Mononuclear cell (primary cell): ENCODE results near the gene PGRMC2. TPM values are rescaled to one million over a fixed set of nuclear protein-coding genes. Genes with fewer than 3 reads are reported as not detected.

ENCODE experiments used
- H3K27me3 ChIP-seq: 2 replicates; pipeline ENCODE4 v1.6.0; 2011; ENCODE audit warnings: low read length, control low read depth; ENCODE audit not compliant: insufficient read depth
- H3K4me1 ChIP-seq: 2 replicates; pipeline ENCODE4 v1.5.1; 2011; ENCODE audit warnings: mild to moderate bottlenecking, low read length, control low read depth; ENCODE audit not compliant: insufficient read depth
- H3K4me3 ChIP-seq: 2 replicates; pipeline ENCODE4 v1.5.1; 2011; ENCODE audit warnings: mild to moderate bottlenecking, low read length, moderate library complexity
- H3K9me3 ChIP-seq: 2 replicates; pipeline ENCODE4 v1.5.1; 2011; ENCODE audit warnings: low read depth, mild to moderate bottlenecking, control low read depth, low read length
- total RNA-seq: library from RNA; depleted of rRNA; stranded (reverse); fragments of >200 nt; gene quantifications from one replicate; pipeline ENCODE4 v1.2.3, GENCODE V29; 2012

Gene PGRMC2
- total RNA-seq, 1 donor: 17.8 TPM

DNA sequence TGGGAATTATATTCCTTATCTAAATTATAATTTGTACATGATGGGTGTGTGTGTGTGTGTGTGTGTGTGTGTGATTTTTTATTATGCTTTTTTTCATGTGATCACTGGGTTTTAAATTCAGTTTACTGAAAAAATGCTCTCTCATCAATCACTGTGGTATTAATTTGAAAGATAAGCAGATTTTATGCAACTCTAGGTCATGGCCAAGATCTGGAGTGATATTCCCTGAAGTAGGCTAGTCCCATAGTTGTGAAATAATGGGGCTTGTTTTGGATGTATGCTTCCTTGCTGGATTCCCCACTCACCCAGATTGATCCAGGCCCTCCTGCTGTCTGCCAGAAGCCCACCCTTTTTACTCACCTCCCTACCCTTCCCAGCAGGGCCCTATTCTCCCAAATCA, 22.0 kb upstream of the PGRMC2 start:
- Histone ChIP-seq H3K4me1 (no peaks in the 10 kb centered on the region), H3K9me3 (no peaks in the 10 kb centered on the region), H3K4me3 (no peak overlapping the region), H3K27me3 (no peaks in the 10 kb centered on the region)

DNA sequence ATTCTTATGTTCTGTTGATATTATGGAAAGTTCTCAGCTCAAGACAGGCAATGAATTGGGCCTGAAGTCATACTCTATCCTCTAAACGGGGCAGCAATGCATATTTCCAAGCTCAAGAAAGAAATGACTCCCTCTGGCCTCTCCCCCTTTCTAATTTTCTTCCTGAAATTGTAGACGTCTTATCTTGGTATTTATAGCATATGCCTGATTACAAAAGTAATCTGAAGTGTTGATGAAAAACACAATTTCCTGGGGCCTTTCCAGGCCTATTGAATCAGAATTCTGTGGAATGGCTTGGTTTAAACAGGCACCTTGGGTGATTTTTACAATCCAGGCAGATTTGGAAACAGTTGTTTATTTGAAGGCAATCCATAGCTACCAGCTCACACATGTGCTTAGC, 21.4 kb upstream of the PGRMC2 start:
- Histone ChIP-seq H3K4me3 (no peak overlapping the region), H3K9me3 (no peaks in the 10 kb centered on the region), H3K4me1 (no peaks in the 10 kb centered on the region), H3K27me3 (no peaks in the 10 kb centered on the region)

DNA sequence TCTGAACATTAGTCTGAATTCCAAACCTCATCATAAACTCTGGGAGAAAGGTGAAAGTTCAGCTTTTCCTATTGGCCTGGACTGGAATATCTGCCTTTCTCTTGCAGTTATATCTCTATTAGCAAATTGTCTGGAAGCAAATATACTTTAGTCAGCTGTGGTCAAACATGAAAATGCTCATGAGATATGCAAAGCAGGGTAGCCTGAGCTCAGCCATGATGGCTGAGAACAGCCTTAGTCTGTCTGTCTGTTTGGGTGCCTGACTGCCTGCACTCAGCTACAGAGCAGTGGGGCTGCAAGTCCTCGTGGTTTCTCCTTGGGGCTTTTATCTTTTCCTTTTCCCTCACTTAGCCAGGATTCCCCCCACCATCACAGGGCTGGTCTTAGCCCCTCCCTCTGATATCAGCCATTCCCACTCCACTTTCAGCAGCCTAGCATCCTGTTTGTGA, 19.5 kb upstream of the PGRMC2 start:
- Histone ChIP-seq H3K4me1 (no peaks in the 10 kb centered on the region), H3K4me3 (no peak overlapping the region), H3K27me3 (no peaks in the 10 kb centered on the region), H3K9me3 (no peaks in the 10 kb centered on the region)

DNA sequence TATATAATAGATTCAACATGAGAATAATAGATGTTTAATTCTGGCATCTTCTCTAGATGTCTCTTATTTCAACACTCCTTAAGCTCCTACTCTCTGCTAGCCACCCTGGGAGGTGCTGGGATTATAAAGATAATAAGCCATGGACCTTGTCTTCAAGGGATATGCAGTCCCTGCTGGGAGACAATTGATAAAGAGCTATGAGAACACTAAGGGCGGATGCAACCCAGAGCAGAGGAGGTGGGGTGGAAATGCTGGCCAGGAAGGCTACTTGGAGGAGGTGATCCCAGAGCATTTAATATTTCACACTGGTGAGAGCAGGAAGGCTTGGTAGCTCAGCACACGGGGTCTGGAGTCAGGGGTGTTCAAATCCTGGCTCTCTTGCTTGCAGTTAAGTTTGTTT, 18.3 kb upstream of the PGRMC2 start:
- Histone ChIP-seq H3K9me3 (no peaks in the 10 kb centered on the region), H3K4me1 (no peaks in the 10 kb centered on the region), H3K4me3 (no peak overlapping the region)

DNA sequence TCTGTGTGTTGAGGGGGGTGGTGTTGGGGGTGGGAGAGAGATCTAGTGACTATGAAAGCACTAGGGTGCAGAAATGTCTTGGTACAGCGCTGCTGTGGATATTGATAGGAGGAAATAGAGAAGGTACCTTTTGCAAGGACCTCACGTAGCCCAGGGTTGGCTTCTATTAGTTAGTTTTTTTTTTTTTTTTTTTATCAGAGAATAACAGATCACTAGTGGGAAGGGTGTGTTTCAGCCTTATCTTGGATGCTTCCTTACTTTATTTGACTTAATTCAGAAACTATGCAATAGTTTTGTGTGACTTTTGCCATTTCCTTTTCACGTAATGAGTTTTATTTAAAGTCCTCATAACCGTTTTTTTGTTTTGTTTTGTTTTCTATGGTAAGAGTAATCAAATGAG, 16.4 kb upstream of the PGRMC2 start:
- Histone ChIP-seq H3K9me3 (no peaks in the 10 kb centered on the region), H3K4me1 (no peaks in the 10 kb centered on the region), H3K4me3 (no peak overlapping the region), H3K27me3 (no peaks in the 10 kb centered on the region)

More for the DNA sequence above, 18.3 kb upstream of the PGRMC2 start:
- no peaks in the 10 kb centered on the region for H3K27me3 ChIP-seq

DNA sequence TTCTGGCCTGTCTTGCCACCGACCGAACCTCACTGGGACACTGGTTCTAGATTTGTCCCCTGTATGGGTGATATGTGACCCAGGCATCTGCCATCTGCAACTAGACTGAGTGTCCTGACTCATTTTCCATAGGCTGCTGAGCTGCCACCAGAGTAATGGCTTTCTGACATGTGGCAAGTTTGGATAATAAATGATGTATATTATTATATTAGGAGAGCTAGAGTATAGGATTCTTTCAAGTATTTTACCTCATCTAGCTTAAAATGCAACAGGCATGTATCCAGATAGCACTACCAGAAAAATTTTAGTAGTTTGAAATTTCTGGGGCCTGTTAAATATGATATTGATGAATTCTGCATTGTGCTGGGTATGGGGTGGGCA, 15.8 kb upstream of the PGRMC2 start:
- H3K27me3 ChIP-seq: no peaks in the 10 kb centered on the region
- no peaks in the 10 kb centered on the region for H3K9me3 ChIP-seq
- no peak overlapping the region for H3K4me3 ChIP-seq
- no peaks in the 10 kb centered on the region for H3K4me1 ChIP-seq

DNA sequence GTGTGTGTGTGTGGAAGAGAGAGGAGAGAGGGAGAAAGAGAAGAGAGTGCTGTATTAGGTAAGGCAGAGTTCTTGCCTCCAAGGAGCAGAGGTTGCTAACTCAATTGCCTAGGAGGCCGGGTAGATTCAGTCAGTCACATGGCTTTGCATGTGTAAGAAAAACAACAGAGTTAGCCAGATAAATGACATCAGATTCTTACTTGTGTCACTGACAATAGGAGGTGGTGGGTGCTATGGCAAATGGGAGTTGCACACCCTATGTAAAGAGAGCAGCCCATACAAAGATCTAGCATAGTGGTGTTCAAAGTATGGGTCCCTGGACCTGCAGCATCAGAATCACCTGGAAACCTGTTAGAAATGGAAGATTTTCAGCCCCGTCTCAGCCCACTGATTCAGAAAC, 14.4 kb upstream of the PGRMC2 start:
- Histone ChIP-seq H3K9me3 (no peaks in the 10 kb centered on the region), H3K27me3 (no peaks in the 10 kb centered on the region), H3K4me3 (no peak overlapping the region), H3K4me1 (no peaks in the 10 kb centered on the region)

DNA sequence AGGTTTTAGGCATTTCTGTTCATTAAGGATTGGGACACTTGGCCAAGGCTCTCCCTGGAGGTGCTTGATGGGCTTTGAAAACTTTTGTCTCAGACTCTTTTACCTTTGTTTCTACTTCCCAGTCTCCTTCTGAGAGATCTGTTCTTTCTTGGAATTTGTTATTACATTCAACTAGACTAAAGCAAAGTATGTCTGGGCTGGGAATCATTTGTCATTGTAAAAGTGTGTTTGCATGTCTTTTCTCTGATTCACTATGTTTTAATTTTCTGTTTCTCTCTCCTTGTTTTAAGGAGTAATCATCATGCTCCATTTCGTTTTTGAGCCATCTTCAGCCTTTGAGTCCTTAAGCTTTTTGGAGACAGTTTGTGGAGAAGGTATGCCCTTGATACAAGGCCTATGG, 12.2 kb upstream of the PGRMC2 start:
- H3K4me3 ChIP-seq: no peak overlapping the region
- H3K27me3 ChIP-seq: no peaks in the 10 kb centered on the region
- no peaks in the 10 kb centered on the region for H3K4me1 ChIP-seq
- no peaks in the 10 kb centered on the region for H3K9me3 ChIP-seq

DNA sequence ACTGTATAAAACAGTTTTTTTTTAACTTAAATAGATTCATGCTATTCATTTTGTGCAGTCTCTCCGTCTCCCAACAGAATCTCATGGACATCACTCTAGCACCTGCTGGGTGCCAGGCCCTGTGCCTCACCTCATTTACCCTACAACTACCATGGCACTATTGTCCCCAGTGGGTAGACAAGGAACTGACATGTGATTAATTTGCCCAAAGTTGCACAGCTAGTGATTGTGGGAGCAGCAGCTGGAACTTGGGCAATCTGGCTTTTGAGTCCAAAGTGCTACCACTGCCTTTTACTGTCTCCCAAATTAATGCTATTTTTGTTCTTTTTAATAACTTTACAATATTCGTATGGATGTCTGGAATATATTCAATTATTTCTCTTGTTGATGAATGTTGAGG, 11.2 kb upstream of the PGRMC2 start:
- Histone ChIP-seq H3K27me3 (no peaks in the 10 kb centered on the region), H3K4me3 (no peak overlapping the region), H3K9me3 (no peaks in the 10 kb centered on the region), H3K4me1 (no peaks in the 10 kb centered on the region)

DNA sequence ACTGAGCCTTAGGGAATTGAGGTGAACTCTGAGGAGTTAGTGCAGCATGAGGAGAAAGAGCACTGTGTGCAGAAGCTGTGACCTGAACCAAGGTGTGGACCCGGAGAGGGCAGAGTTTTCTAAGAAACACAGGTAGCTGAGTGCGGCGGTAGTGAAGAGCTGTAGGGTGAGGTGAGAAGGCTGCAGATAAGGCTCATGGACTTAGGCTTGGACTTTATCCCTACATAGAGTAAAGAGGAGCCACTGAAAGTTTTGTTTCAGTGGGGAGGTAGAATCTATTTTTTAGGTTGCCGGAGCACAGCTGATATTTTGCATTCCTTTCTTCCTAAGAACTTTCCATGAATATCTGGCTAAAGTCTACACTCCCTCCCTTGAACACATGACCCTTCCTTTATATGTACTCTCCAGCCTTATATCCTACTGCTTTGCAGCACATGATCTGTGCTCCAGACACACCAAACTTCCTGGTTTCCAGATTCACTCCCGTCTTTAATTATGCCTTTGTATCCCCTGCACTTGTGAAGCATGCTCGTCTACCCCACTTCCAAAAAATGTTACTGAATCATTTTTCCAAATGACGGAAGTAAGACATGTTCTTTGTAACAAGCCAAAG, 10.6 kb upstream of the PGRMC2 start:
- no peaks in the 10 kb centered on the region for H3K4me1 ChIP-seq
- no peaks in the 10 kb centered on the region for H3K27me3 ChIP-seq
- H3K9me3 ChIP-seq: no peaks in the 10 kb centered on the region
- no peak overlapping the region for H3K4me3 ChIP-seq

DNA sequence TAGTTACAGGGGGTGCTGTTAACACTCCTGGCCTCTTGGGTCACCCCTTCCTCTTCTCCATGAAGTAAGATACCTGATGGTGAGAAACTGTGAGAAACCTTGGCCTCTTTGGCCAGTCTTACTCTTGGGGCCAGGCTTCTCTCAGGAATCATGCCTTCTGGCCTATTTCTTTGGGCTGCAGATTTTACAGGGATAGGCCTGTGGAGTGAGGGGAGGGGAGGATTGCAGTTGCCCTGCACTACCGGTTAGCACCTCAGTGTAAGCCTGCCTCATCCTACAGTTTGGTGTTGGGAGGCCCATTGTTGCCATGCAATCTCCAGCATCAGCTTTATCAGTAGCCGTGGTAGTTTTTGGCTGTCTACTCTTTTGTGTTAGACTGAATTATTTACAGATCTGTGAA, 7.6 kb upstream of the PGRMC2 start:
- Histone ChIP-seq H3K9me3 (no peaks in the 10 kb centered on the region), H3K4me3 (no peak overlapping the region), H3K4me1 (no peaks in the 10 kb centered on the region), H3K27me3 (no peaks in the 10 kb centered on the region)

DNA sequence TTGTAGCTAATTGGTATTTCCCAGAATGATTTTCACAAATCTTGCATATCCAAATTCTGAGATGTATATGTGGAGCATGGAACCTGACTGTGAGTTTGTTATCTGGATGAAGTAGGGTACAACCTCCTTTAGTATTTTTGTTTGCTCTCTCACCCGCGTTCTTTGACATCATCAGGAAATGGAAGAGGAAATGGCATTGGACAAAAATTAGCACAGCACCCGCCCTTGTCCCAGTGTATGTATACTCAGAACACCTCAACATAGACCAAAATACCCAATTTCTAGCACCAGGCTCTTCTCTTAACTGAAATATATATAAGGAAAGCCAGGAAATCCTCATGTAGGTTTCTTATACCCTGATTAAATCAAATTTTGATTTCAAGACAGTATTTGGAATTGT, 6.9 kb upstream of the PGRMC2 start:
- Histone ChIP-seq H3K4me1 (no peaks in the 10 kb centered on the region), H3K27me3 (no peaks in the 10 kb centered on the region), H3K9me3 (no peaks in the 10 kb centered on the region), H3K4me3 (no peak overlapping the region)

DNA sequence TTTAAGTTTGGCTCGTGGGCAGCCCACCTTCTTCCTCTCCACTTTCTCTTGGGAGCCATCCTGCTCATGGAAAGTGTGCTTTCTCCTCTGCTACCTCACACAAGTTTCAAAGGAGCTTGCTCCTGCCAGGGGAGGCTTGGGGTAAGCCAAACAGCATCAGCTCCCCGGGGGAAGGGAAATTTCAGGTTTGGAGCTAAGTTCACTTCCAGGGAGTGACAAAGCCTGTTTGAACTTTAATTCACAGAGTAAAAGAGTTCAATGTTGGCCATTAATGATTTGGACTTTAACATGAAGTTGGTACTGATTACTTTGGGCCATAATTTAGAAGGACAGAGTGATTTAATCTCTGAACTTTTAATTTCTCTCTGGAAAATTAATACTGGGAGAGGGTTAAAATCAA, 4.7 kb upstream of the PGRMC2 start:
- H3K27me3 ChIP-seq: no peaks in the 10 kb centered on the region
- H3K4me1 ChIP-seq: peaks cover 11% of the 10 kb centered on the region
- H3K9me3 ChIP-seq: no peaks in the 10 kb centered on the region
- no peak overlapping the region for H3K4me3 ChIP-seq

DNA sequence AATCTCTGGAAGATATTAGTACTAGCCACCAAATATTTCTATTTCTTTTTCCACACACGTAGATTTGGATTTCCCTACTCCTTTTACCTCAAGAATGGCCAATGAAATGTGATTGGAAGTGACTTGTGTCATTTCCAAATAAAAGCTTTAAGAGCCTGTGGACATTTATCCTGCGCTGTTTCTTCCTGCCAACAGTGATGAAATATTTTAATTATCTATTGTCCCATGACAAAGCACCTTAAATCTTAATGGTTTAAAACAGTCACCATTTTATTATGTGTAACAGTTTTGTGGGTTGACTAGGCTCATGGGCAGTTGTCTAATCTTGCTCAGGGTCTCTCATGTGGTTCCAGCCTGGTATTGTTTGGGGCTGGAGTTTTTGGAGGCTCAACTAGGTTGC, 3.5 kb upstream of the PGRMC2 start:
- Histone ChIP-seq H3K4me1 (peaks cover 20% of the 10 kb centered on the region), H3K4me3 (no peak overlapping the region), H3K27me3 (no peaks in the 10 kb centered on the region), H3K9me3 (no peaks in the 10 kb centered on the region)

DNA sequence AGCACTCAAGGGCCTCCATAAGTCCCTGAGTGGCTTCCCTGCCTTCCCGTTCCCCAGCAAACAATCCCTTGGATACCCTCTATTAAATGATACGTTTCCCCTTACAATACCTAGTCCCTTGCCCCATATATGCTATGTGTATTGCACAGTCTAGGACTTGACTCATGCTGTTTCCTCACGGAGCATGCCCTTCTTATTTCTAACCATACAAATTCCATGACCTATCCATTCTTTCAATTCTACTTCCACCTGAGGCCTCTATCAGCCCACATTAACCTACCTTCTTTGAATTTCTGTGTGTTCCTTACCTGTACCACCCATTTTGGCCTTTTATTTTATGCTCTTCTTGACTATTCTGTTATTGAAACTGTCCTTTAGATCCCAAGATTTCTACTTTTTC, 2.9 kb upstream of the PGRMC2 start:
- no peak overlapping the region for H3K4me3 ChIP-seq
- H3K9me3 ChIP-seq: no peaks in the 10 kb centered on the region
- peaks cover 26% of the 10 kb centered on the region for H3K4me1 ChIP-seq
- no peaks in the 10 kb centered on the region for H3K27me3 ChIP-seq

DNA sequence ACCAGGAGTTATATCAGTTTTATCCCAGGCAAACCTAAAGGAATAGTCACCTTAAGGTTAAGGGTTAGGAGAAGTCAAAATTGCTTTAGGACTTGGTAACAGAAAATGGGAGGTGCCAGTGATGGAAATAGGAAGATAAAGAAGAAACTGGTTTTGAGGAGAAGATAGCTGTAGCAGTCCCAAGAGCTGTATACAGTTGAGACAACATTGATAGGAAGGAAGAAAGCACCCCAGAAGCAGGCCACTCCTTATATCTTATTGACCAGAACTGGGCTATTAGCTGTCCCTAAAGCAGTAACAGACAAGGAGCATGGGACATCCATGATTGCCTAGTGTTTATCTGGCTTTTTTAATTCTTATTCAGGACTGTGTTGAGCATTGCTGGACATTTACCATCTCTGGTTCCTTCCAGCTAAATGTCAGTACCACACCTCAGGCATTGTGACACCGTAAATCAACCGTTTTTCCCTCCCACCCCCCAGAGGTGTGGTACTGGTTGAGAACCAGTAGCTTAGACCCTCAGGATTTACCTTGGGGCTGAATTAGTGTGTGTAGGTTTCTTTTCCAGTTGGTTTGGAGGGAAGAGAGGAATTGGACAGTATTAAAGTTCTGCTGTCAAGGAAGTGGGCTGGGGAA, 2.0 kb upstream of the PGRMC2 start:
- no peaks in the 10 kb centered on the region for H3K9me3 ChIP-seq
- no peak overlapping the region for H3K4me3 ChIP-seq
- no peaks in the 10 kb centered on the region for H3K27me3 ChIP-seq
- H3K4me1 ChIP-seq: peaks cover 33% of the 10 kb centered on the region
